HEK293 (cell line): ENCODE data around the gene GPSM1.

Experiments used
- CTCF ChIA-PET: fragments of 350-600 bp; formaldehyde crosslinking; extraction: SDS; loops from one replicate; lab custom pipeline; 2021; ENCODE audit warnings: antibody characterized with exemption; lab: Yijun Ruan, JAX
- POLR2A ChIA-PET: fragments of 300-600 bp; formaldehyde crosslinking; extraction: SDS; loops from one replicate; lab custom pipeline; 2020; ENCODE audit warnings: antibody characterized with exemption, inconsistent platforms; lab: Yijun Ruan, JAX
- H3K27ac ChIP-seq: fragments of 200-500 bp; sonication (Bioruptor generic); 2 replicates; pipeline ENCODE4 v1.5.1; 2014; ENCODE audit warnings: low read depth, low read length, control low read depth, inconsistent platforms; ENCODE audit errors: extremely low read depth
- H3K36me3 ChIP-seq, 2 experiments: fragments of 200-500 bp in 1 of 2; sonication (Bioruptor generic) in 1 of 2; 1 replicate in 1 of 2; 2 replicates in 1 of 2; pipeline ENCODE4 v1.5.1; 2014 to 2017; ENCODE audit warnings: inconsistent platforms in 2 of 2, low read length in 2 of 2; ENCODE audit not compliant: control insufficient read depth in 2 of 2, insufficient read depth in 1 of 2
- H3K4me1 ChIP-seq: fragments of 200-500 bp; sonication (Bioruptor generic); 2 replicates; pipeline ENCODE4 v1.5.1; 2014; ENCODE audit warnings: mild to moderate bottlenecking, low read length, inconsistent platforms; ENCODE audit not compliant: control insufficient read depth, insufficient read depth
- H3K4me3 ChIP-seq: 2 replicates; pipeline ENCODE4 v1.5.1; 2011; ENCODE audit warnings: low read depth, mild to moderate bottlenecking, control low read depth, low read length, moderate library complexity
- H3K9me3 ChIP-seq: fragments of 200-500 bp; sonication (Bioruptor generic); 2 replicates; pipeline ENCODE4 v1.5.1; 2014; ENCODE audit warnings: low read depth, low read length, inconsistent platforms; ENCODE audit not compliant: control insufficient read depth, insufficient read depth
- KLF16 ChIP-seq: fragments of 450-650 bp; formaldehyde crosslinking; IDR thresholded peaks from 2 replicates; pipeline ENCODE4 v1.5.1; 2017; ENCODE audit warnings: missing biosample characterization, missing genetic modification characterization
- KLF8 ChIP-seq: fragments of 450-650 bp; formaldehyde crosslinking; IDR thresholded peaks from 2 replicates; pipeline ENCODE4 v1.5.1; 2016; ENCODE audit warnings: missing biosample characterization, missing genetic modification characterization
- SCRT1 ChIP-seq: fragments of 450-650 bp; formaldehyde crosslinking; IDR thresholded peaks from 2 replicates; pipeline ENCODE4 v1.5.1; 2016; ENCODE audit warnings: missing biosample characterization, missing genetic modification characterization, borderline replicate concordance
- ZFP41 ChIP-seq: fragments of 450-650 bp; formaldehyde crosslinking; IDR thresholded peaks from 2 replicates; pipeline ENCODE4 v1.5.1; 2016; ENCODE audit warnings: missing biosample characterization, missing genetic modification characterization, borderline replicate concordance
- ZIC2 ChIP-seq: fragments of 450-650 bp; formaldehyde crosslinking; IDR thresholded peaks from 2 replicates; pipeline ENCODE4 v1.5.1; 2016; ENCODE audit warnings: missing biosample characterization, missing genetic modification characterization
- ZNF169 ChIP-seq: fragments of 450-650 bp; formaldehyde crosslinking; IDR thresholded peaks from 2 replicates; pipeline ENCODE4 v1.5.1; 2016; ENCODE audit warnings: missing biosample characterization, missing genetic modification characterization
- ZNF223 ChIP-seq: fragments of 450-650 bp; formaldehyde crosslinking; IDR thresholded peaks from 2 replicates; pipeline ENCODE4 v1.5.1; 2016; ENCODE audit warnings: missing biosample characterization, missing genetic modification characterization
- ZNF274 ChIP-seq, 2 experiments: fragments of 200-500 bp in 1 of 2; fragments of 450-650 bp in 1 of 2; sonication (Bioruptor generic) in 1 of 2; formaldehyde crosslinking in 1 of 2; IDR thresholded peaks; 2 replicates each; pipeline versions ENCODE4 v1.5.1 to v1.6.1; 2014 to 2016; ENCODE audit warnings: borderline replicate concordance in 1 of 2, inconsistent platforms in 1 of 2, low read length in 1 of 2, missing biosample characterization in 1 of 2, missing genetic modification characterization in 1 of 2
- ZNF302 ChIP-seq: fragments of 450-650 bp; formaldehyde crosslinking; IDR thresholded peaks from 2 replicates; pipeline ENCODE4 v1.5.1; 2016; ENCODE audit warnings: missing biosample characterization, missing genetic modification characterization, low read depth
- ZNF514 ChIP-seq: fragments of 450-650 bp; formaldehyde crosslinking; IDR thresholded peaks from 2 replicates; pipeline ENCODE4 v1.5.1; 2016; ENCODE audit warnings: missing biosample characterization, missing genetic modification characterization
- ZNF596 ChIP-seq: fragments of 450-650 bp; IDR thresholded peaks from 2 replicates; pipeline ENCODE4 v1.5.0; 2018; ENCODE audit warnings: missing biosample characterization, mild to moderate bottlenecking, missing genetic modification characterization, moderate library complexity
- ZNF600 ChIP-seq: fragments of 450-650 bp; formaldehyde crosslinking; IDR thresholded peaks from 2 replicates; pipeline ENCODE4 v1.5.1; 2016; ENCODE audit warnings: missing biosample characterization, missing genetic modification characterization
- ZNF621 ChIP-seq: fragments of 450-650 bp; formaldehyde crosslinking; IDR thresholded peaks from 2 replicates; pipeline ENCODE4 v1.5.1; 2017; ENCODE audit warnings: missing biosample characterization, missing genetic modification characterization
- ZNF624 ChIP-seq: fragments of 450-650 bp; formaldehyde crosslinking; IDR thresholded peaks from 2 replicates; pipeline ENCODE4 v1.5.1; 2017; ENCODE audit warnings: missing biosample characterization, missing genetic modification characterization
- ZNF658 ChIP-seq: fragments of 450-650 bp; formaldehyde crosslinking; IDR thresholded peaks from 2 replicates; pipeline ENCODE4; 2016; ENCODE audit warnings: missing biosample characterization, missing genetic modification characterization
- ZNF707 ChIP-seq: fragments of 450-650 bp; formaldehyde crosslinking; IDR thresholded peaks from 2 replicates; pipeline ENCODE4 v1.5.1; 2016; ENCODE audit warnings: missing biosample characterization, missing genetic modification characterization
- TF ChIP-seq, protein P1 (sequence below): fragments of 450-650 bp; formaldehyde crosslinking; IDR thresholded peaks from 2 replicates; pipeline ENCODE4 v1.5.1; 2016; ENCODE audit warnings: missing biosample characterization, missing genetic modification characterization
- TF ChIP-seq, protein P2 (sequence below): fragments of 450-650 bp; formaldehyde crosslinking; IDR thresholded peaks from 2 replicates; pipeline ENCODE4 v1.5.1; 2016; ENCODE audit warnings: missing biosample characterization, missing genetic modification characterization, low read depth
- TF ChIP-seq, protein P3 (sequence below): fragments of 450-650 bp; formaldehyde crosslinking; IDR thresholded peaks from 2 replicates; pipeline ENCODE4; 2016; ENCODE audit warnings: missing biosample characterization, missing genetic modification characterization
- TF ChIP-seq, protein P4 (sequence below): fragments of 450-650 bp; formaldehyde crosslinking; IDR thresholded peaks from 2 replicates; pipeline ENCODE4 v1.5.1; 2016; ENCODE audit warnings: missing biosample characterization, missing genetic modification characterization, borderline replicate concordance

Gene GPSM1

DNA sequence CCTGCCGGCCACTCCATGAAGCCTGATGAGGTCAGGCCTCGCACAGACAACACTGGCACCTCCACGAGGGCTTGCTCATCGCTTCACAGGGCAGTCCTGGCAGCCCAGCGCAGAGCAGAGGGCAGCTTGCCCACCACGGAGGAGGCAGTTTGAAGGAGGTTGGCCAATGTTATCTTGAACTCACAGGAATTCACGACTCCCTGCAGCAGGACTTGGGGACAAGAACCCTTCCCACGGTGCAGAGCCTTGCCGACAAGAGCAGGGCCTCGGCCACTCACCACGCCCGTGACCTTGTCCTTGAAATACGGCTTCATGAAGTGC, 67.6 kb downstream of the GPSM1 start:
- H3K4me1 ChIP-seq: no peaks in the 10 kb centered on the region
- no peak overlapping the region for H3K4me3 ChIP-seq
- ChIA-PET POLR2A (interaction anchor here (2.2 to 3.4 kb wide), 2 partner anchors 24 to 32 kb away, joined by 8 to 10 read pairs; partner anchors contain the start of gene DNLZ), CTCF (no interaction called here)
- TF ChIP-seq, protein P1, sequence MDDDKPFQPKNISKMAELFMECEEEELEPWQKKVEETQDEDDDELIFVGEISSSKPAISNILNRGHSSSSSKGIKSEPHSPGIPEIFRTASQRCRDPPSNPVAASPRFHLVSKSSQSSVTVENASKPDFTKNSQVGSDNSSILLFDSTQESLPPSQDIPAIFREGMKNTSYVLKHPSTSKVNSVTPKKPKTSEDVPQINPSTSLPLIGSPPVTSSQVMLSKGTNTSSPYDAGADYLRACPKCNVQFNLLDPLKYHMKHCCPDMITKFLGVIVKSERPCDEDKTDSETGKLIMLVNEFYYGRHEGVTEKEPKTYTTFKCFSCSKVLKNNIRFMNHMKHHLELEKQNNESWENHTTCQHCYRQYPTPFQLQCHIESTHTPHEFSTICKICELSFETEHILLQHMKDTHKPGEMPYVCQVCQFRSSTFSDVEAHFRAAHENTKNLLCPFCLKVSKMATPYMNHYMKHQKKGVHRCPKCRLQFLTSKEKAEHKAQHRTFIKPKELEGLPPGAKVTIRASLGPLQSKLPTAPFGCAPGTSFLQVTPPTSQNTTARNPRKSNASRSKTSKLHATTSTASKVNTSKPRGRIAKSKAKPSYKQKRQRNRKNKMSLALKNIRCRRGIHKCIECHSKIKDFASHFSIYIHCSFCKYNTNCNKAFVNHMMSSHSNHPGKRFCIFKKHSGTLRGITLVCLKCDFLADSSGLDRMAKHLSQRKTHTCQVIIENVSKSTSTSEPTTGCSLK (tag by site-specific recombination): no peak
- TF ChIP-seq KLF16 (tag by site-specific recombination) (no peak), ZNF223 (tag by site-specific recombination) (no peak), ZNF600 (tag by site-specific recombination) (no peak), ZNF274 (IDR thresholded peaks at IDR 0.05; ENCODE audit: low read length) (no peak), ZNF274 (tag by site-specific recombination; IDR thresholded peaks at IDR 0.05; ENCODE audit: borderline replicate concordance) (no peak), ZNF596 (tag by site-specific recombination) (no peak), ZFP41 (tag by site-specific recombination) (no peak), ZNF658 (no peak), ZNF169 (tag by site-specific recombination) (no peak), ZNF621 (tag by site-specific recombination) (no peak), KLF8 (tag by site-specific recombination) (no peak)
- TF ChIP-seq, protein P2, sequence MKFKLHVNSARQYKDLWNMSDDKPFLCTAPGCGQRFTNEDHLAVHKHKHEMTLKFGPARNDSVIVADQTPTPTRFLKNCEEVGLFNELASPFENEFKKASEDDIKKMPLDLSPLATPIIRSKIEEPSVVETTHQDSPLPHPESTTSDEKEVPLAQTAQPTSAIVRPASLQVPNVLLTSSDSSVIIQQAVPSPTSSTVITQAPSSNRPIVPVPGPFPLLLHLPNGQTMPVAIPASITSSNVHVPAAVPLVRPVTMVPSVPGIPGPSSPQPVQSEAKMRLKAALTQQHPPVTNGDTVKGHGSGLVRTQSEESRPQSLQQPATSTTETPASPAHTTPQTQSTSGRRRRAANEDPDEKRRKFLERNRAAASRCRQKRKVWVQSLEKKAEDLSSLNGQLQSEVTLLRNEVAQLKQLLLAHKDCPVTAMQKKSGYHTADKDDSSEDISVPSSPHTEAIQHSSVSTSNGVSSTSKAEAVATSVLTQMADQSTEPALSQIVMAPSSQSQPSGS: no peak
- TF ChIP-seq, protein P3, sequence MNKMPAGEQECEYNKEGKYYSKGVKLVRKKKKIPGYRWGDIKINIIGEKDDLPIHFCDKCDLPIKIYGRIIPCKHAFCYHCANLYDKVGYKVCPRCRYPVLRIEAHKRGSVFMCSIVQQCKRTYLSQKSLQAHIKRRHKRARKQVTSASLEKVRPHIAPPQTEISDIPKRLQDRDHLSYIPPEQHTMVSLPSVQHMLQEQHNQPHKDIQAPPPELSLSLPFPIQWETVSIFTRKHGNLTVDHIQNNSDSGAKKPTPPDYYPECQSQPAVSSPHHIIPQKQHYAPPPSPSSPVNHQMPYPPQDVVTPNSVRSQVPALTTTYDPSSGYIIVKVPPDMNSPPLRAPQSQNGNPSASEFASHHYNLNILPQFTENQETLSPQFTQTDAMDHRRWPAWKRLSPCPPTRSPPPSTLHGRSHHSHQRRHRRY (tag by site-specific recombination): no peak
- peaks cover 14 to 83% of the 10 kb centered on the region in 2 experiments for H3K36me3 ChIP-seq
- H3K27ac ChIP-seq: no peak overlapping the region
- H3K9me3 ChIP-seq: no peaks in the 10 kb centered on the region

DNA sequence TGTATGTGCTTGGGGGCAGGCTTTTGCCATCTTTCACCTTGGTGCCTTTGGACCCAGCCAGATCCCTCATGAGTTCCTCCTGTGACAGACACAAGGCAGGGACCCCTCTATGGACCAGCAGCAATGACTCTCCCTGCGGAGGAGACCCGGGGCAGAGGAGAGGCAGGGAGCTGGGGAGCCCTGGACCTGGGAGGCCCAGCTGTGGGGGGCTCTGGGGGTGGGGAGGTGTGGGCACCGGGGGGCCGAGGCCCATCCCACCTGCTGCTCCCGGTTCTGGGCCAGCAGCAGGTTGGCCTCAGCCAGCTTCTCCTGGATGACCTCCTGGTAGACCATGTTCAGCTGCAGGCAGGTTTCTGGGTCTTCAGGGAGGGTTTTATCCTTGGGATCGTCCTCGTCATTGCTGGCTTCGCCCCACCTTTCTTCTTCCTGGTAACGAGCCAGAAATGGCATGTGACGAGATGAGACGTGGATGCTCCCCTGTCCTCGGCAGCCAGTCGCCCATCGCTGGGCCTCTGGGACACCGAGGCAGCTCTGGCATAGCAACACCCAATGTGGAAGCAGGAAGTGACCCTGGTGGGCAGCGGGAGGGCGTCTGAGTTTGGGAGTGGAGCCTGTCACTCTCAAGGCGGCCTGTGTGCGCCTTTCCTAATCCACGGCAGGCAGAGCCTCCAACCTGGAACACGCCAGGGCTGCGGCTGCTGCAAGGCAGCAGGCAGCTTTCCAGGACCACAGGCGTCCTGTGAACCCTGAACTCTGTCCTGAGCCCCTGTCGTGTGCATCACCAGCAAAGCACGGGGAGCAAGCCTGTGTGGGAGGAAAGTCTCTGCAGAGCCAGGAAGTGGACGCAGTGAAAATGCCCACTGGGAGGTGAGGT, 68.2 kb downstream of the GPSM1 start:
- H3K9me3 ChIP-seq: no peaks in the 10 kb centered on the region
- TF ChIP-seq ZNF624 (tag by site-specific recombination): no peak
- TF ChIP-seq ZNF707 (tag by site-specific recombination): no peak
- TF ChIP-seq SCRT1 (tag by site-specific recombination): no peak
- no peak for TF ChIP-seq ZIC2 (tag by site-specific recombination)
- TF ChIP-seq ZNF514 (tag by site-specific recombination): no peak
- TF ChIP-seq, protein P4, sequence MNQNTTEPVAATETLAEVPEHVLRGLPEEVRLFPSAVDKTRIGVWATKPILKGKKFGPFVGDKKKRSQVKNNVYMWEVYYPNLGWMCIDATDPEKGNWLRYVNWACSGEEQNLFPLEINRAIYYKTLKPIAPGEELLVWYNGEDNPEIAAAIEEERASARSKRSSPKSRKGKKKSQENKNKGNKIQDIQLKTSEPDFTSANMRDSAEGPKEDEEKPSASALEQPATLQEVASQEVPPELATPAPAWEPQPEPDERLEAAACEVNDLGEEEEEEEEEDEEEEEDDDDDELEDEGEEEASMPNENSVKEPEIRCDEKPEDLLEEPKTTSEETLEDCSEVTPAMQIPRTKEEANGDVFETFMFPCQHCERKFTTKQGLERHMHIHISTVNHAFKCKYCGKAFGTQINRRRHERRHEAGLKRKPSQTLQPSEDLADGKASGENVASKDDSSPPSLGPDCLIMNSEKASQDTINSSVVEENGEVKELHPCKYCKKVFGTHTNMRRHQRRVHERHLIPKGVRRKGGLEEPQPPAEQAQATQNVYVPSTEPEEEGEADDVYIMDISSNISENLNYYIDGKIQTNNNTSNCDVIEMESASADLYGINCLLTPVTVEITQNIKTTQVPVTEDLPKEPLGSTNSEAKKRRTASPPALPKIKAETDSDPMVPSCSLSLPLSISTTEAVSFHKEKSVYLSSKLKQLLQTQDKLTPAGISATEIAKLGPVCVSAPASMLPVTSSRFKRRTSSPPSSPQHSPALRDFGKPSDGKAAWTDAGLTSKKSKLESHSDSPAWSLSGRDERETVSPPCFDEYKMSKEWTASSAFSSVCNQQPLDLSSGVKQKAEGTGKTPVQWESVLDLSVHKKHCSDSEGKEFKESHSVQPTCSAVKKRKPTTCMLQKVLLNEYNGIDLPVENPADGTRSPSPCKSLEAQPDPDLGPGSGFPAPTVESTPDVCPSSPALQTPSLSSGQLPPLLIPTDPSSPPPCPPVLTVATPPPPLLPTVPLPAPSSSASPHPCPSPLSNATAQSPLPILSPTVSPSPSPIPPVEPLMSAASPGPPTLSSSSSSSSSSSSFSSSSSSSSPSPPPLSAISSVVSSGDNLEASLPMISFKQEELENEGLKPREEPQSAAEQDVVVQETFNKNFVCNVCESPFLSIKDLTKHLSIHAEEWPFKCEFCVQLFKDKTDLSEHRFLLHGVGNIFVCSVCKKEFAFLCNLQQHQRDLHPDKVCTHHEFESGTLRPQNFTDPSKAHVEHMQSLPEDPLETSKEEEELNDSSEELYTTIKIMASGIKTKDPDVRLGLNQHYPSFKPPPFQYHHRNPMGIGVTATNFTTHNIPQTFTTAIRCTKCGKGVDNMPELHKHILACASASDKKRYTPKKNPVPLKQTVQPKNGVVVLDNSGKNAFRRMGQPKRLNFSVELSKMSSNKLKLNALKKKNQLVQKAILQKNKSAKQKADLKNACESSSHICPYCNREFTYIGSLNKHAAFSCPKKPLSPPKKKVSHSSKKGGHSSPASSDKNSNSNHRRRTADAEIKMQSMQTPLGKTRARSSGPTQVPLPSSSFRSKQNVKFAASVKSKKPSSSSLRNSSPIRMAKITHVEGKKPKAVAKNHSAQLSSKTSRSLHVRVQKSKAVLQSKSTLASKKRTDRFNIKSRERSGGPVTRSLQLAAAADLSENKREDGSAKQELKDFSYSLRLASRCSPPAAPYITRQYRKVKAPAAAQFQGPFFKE (tag by site-specific recombination): no peak
- TF ChIP-seq ZNF302 (tag by site-specific recombination): no peak
- ChIA-PET POLR2A (interaction anchor here (1.1 to 3.4 kb wide), 5 partner anchors 8 to 33 kb away, joined by 3 to 10 read pairs (median 7); partner anchors contain the start of genes DNLZ, ENTR1 and PMPCA), CTCF (interaction anchor here (0.8 to 3.3 kb wide), 3 partner anchors 18 to 56 kb away, joined by 4 to 13 read pairs (median 7); partner anchors contain the start of gene DNLZ)
- H3K4me3 ChIP-seq: no peak overlapping the region
- H3K36me3 ChIP-seq: peaks cover 14 to 81% of the 10 kb centered on the region in 2 experiments
- H3K4me1 ChIP-seq: no peaks in the 10 kb centered on the region
- no peak overlapping the region for H3K27ac ChIP-seq
